Smooth muscle cell of the brain vasculature (primary cell): ENCODE measurements around the gene TBC1D10B.
"Not testable (repeated sequence)": the region's sequence is repeated elsewhere in the genome, so short reads cannot be mapped to it uniquely, and the experiment has no call there.

Source experiments
- DNase-seq: peaks from one replicate; pipeline ENCODE4 v3.0.0-alpha.2; 2012; ENCODE audit warnings: low read depth, low spot score

Gene TBC1D10B

GRCh38 chr16:30355144-30355953 is 14.9 kb downstream of the TBC1D10B start, which contains the start of gene CD2BP2:
Gene CD2BP2, minus strand, starts transcription at chr16:30355308. Its CDS starts 627 bp downstream, at chr16:30354681.
- peak; percentile 99 for DNase-seq

GRCh38 chr16:30354423-30355143 is 15.7 kb downstream of the TBC1D10B start:
- no peak for DNase-seq

GRCh38 chr16:30353438-30354129 is 16.7 kb downstream of the TBC1D10B start:
- no peak for DNase-seq

GRCh38 chr16:30352488-30353401 is 17.5 kb downstream of the TBC1D10B start:
- DNase-seq, result no peak

GRCh38 chr16:30351586-30352419 is 18.5 kb downstream of the TBC1D10B start:
- DNase-seq, result no peak

- DNase-seq, result no peak
These were observed 19.3 kb downstream of the TBC1D10B start for GRCh38 chr16:30351001-30351441.

GRCh38 chr16:30350134-30350871 is 20.0 kb downstream of the TBC1D10B start:
- DNase-seq, result no peak

- DNase-seq, result no peak
These were observed 20.6 kb downstream of the TBC1D10B start for GRCh38 chr16:30349675-30350074.

GRCh38 chr16:30348929-30349328 is 21.4 kb downstream of the TBC1D10B start:
- no peak for DNase-seq

- DNase-seq, result no peak
These were observed 22.2 kb downstream of the TBC1D10B start for GRCh38 chr16:30348113-30348512.

- DNase-seq, result no peak
These were observed 24.0 kb downstream of the TBC1D10B start for GRCh38 chr16:30346286-30346685.

GRCh38 chr16:30343491-30343820 is 26.8 kb downstream of the TBC1D10B start:
- DNase-seq, result not testable (repeated sequence)

GRCh38 chr16:30342751-30343490 is 27.4 kb downstream of the TBC1D10B start:
- DNase-seq, result no peak

GRCh38 chr16:30341971-30342370 is 28.3 kb downstream of the TBC1D10B start:
- DNase-seq, result not testable (repeated sequence)

GRCh38 chr16:30340621-30341020 is 29.7 kb downstream of the TBC1D10B start:
- DNase-seq, result no peak

- not testable (repeated sequence) for DNase-seq
These were observed 31.6 kb downstream of the TBC1D10B start for GRCh38 chr16:30338715-30339114.

GRCh38 chr16:30337964-30338357 is 32.3 kb downstream of the TBC1D10B start:
- not testable (repeated sequence) for DNase-seq

GRCh38 chr16:30335598-30336474 is 34.5 kb downstream of the TBC1D10B start:
- no peak for DNase-seq
